GM21528 (cell line): ENCODE results near the gene RABL3.
"Not testable (repeated sequence)": the region's sequence is repeated elsewhere in the genome, so short reads cannot be mapped to it uniquely, and the experiment has no call there.

ENCODE experiments used
- ATAC-seq: cut with Tn5 transposase; IDR thresholded peaks from one replicate; pipeline ENCODE4 v1.9.1; 2021; ENCODE audit warnings: mild to moderate bottlenecking, moderate library complexity; ENCODE audit not compliant: unreplicated experiment, low FRiP score

Gene RABL3, protein sequence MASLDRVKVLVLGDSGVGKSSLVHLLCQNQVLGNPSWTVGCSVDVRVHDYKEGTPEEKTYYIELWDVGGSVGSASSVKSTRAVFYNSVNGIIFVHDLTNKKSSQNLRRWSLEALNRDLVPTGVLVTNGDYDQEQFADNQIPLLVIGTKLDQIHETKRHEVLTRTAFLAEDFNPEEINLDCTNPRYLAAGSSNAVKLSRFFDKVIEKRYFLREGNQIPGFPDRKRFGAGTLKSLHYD

DNA sequence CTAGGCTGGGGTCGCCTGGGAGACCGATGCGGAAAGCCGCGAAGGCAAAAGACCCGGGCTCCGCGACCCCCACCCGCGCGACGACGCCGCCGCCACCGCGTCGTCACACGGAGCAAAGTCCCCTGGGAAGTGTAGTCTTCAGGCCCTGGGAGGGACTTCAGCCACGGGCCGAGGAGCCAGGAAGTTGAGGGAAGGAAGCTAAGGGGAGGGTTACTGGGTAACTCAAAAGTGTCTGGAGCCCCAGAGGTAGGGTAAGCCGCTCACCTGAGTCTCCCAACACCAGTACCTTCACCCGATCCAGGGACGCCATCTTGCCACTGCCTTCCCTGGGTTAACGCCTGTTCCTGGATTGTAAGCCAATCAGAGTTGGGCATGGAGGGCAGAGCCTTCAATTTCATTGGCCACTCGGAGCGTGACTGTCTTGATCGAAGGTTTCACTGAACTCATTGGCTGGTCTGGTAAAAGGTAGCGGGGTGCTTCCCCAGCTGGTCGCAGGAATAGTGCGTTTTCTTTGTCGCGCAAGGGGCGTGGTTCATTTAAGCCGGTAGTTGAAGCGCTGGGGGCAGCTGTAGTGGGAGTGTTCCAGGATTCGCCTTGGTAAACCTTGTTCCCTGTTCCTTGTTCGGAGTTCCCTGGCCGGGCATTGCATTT lies at the start of gene RABL3, which contains the start of gene GTF2E1:
Gene RABL3, minus strand, starts transcription at position 319 of the 651 bp plus-strand sequence. Its CDS starts 9 bp downstream, at position 310.
Gene GTF2E1, plus strand, starts transcription at position 547 of the 651 bp plus-strand sequence. CDS start 7,809 bp downstream, outside the sequence.
- ATAC-seq, result peak; percentile 99

DNA sequence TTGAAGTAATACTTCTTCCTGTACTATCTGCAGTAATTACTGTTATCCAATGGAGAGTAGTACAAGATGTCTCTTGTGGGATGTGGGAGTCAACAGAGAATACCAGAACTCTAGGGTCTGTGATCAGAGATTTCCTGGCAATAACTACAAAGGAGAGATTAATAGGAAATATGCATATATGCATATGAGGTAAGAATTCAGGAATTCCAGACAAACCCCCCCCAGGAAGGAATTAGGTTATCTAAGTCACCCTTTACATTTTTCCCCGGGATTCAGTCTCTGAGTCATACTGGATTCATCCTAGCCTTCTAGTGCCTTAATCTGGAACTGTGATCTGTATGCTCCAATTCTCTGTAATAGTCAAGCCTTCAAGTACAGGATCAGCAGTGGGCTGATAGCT lies 49.6 kb upstream of the RABL3 start:
- ATAC-seq, result no peak

DNA sequence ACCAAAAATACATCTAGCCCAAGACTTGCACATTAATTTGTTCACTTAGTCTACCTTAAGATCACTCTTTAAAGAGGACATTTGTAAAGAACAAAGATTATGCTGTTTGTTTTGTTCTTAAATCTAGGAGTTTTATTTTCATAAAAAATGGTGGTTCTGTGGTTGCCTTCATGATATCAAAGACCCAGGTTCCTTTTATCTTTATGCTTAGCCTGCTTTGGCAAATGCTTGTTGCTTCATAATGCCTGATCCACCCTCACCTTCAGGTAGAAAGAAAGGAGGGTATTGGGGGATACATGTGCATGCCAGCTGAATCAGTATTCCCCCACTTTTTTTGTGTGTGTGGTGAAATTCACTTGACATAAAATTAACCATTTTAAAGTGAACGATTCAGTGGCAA lies 48.7 kb upstream of the RABL3 start:
- ATAC-seq, result no peak

DNA sequence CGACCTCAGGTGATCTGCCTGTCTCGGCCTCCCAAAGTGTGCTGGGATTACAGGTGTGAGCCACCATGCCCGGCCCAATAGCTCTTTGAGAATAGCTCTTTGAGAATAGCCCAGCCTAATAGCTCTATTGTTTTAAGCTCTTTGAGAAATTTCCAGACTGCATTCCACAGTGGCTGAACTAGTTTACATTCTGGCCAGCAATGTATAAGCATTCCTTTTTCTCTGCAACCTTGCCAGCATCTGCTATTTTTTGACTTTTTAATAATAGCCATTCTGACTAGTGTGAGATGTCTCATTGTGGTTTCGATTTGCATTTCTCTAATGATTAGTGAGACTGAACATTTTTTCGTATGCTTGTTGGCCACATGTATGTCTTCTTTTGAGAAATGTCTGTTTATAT lies 43.5 kb upstream of the RABL3 start:
- ATAC-seq, result peak; percentile 57

DNA sequence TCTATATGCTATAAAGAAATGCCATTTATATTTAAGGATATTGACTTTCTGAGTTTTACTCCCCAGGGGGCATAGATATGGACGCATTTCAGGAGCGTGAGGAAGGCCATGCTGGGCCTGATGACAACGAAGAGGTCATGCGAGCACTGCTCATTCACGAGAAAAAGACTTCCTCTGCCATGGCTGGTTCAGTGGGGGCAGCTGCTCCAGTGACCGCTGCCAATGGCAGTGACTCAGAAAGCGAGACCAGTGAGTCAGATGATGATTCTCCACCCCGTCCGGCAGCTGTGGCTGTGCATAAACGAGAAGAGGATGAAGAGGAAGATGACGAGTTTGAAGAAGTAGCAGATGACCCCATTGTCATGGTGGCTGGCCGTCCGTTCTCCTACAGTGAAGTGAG lies 38.7 kb upstream of the RABL3 start:
- ATAC-seq, result peak; percentile 92

DNA sequence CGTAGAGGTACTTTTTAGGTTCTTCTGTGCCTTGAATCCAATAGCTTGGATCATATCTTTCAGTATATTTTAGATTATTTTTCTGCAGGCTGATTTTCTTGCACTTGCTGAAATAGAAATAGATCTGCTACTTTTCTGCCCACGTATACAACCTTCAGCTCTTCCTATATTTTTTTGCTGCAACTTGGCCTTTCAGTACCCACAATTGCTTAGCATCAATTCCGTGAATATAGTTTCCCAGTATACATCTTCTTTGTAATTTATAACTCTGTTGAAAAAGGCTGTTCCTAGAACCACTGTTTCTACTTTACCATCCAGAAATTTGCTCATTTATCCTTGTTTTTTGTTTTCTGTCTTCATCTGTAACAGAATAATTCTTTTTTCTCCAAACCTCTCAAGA lies 36.5 kb upstream of the RABL3 start:
- no peak for ATAC-seq

DNA sequence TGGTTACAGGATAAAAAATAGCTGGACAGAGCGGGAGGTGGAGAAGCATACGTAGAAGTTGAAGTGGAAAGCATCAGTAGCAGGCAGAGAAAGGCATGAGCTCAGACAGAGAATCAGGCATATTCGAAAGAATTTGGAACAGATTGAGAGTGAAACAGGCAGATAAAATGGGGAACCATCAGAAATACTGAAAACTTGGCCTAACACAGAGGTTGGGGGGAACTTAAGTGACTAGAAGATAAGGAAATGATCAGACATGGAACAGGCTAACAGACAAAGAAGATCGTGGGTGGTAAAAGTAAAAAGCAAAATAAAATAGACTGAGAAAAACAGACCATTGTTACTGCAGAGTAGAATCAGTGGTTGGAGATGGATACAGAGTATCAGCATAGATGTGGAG lies 33.1 kb upstream of the RABL3 start:
- no peak for ATAC-seq

DNA sequence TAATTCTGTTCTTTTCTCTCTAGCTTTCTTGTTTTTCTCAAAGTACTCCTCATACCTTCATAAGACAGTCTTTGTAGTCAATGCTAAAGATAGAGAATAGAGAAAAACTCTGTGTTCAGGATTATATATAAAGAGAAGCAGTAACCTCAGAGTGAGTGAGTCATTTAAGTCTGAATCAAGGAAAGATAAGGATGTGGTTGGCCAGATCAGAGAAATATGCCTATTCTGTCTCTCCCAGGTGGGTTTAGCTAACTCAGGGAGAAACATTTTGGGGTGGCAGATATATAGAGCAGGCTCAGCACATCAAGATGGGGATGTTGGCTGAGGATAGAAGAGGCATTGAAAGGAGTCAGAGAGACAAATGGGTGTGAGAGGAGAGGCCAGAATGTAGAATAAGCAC lies 31.6 kb upstream of the RABL3 start:
- peak; percentile 82 for ATAC-seq

DNA sequence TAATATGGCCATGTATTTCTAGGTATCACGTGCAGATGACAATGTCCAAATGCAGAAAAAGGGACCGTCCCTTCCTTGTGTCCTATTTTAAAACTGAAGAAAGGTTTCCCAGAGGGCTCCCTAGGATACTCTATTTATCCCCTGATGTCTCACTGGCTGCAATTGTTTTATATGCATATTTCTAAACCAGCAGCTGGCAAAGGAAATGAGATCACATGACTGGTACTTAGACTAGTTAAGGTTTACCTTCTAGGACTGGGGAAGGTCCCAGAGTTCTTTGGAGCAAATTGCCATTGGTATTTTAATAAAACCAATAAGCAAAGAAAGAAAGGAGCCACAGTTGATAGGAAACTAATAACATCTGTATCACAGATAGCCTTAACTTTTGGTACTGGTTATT lies 29.8 kb upstream of the RABL3 start:
- no peak for ATAC-seq

DNA sequence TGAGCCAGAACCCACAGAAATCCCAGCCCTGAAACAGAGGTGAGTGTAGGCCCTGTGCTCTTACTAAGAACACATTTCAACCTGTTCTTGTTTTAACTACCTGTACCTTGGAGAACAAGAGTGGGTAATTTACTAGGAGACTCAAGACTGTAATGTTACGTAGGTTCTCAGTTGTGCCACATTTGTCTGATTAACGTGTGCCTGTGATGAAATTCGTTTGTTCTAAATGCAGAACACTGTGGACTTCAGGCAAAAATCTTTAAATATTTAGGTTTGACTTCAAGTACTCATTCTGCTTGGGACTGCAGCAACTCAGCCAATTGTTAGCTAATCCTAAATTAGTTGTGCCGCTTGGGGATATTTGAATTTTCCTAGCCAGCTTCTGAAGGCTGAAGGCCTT lies 28.6 kb upstream of the RABL3 start:
- ATAC-seq, result no peak

DNA sequence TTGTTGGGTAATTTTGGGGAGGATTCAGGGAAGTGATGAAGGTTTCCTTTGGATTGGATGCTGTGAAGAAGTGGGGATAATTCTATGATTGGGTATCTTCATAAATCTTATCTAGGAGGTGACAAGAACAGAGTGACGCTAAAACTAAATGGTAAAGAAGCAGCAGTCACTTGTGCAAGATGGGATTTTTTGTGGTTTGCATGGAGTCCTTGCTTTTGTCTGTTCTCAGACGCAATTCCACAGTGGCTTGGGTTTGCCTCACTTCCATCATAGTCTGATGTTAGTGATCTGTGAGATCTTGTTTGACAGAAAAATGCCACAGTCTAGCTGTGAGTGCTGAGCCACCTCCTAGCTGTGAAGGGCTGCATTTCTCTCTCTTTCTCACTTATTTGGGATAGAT lies 27.1 kb upstream of the RABL3 start:
- no peak for ATAC-seq

DNA sequence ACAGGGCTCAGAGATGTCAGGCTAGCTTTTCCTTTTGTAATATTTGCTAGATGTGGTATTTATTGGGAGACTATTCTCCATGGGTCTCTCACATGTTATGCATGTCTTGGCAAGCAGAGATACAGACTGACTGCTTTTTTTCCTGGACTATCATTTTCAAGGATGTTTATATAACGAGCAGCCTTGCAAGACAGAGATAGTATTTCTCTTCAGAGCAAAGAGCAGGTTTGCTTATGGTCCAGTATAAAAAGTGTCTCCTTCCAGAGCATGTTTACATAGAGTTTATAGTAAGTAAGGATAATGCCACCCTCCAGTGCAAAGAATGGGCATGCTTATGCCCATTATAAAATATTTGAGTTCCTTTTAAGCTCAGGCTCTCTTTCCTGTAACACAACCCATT lies 24.8 kb upstream of the RABL3 start:
- ATAC-seq, result no peak

DNA sequence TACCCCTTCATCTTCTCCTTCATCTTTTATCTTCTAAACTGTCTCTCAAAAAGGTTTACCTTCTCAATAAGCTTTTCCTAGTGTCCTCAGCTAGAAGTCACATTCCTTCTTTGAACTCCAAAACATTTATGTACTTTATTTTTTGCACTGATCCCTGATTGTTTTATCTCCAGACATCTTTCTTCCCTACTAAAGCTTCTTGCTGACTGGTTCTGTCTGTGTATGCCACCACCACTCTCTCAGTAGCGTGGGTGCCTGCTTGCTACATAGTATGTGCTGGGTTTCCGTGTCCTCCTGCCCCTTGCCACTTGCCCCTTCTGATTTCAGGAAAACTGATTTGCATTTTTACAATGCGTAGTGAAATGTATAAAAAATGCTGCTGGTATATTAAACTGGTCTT lies 24.3 kb upstream of the RABL3 start:
- no peak for ATAC-seq

DNA sequence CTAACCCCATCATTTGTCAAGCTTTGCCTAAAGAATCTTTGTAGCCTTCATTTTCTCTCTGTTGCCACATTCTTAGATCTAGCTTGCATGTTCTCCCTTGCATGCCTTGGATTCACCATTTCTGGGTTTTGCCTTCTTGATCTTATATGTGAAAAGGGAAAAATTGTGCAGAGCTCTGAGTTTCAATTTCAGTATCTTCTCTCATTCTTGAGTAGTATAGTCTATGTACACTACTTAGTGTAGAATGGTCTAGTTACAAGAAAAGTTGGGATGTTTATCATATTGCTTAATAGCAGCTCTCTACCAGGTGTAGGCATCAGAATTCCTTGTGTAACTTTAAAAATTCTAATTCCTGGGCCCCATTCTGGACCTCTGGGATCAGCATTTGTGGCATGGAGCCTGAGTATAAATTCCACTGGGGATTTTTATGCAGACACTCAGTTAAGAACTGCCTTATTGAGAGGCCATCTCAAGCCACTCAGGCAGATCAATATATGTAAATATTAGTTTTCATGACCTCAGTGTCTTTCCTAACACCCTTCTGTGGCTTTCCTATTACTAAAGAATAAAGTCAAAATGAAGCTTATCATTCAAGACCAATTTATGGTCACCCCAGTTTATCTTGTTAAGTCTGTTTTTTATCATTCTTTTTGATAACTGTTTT lies 23.6 kb upstream of the RABL3 start:
- peak; percentile 72 for ATAC-seq

DNA sequence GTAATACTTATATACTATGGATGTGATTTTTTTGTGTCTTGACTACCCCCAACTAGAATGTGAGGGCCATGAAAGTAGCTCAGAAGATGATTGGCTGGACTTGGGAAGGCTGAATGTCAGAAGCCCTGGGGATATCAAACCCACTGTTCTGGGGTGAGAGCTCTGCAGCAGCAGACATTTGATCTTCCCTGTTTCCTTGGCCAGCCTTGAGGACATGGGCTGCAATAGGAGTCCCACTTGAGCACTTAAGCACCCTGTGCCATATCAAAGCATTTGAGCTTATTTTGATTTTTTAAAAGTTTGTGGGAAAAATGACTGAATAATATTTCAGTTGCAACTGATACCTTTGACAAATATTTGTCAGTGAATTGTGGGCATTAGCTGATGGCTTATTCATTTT lies 21.9 kb upstream of the RABL3 start:
- no peak for ATAC-seq

DNA sequence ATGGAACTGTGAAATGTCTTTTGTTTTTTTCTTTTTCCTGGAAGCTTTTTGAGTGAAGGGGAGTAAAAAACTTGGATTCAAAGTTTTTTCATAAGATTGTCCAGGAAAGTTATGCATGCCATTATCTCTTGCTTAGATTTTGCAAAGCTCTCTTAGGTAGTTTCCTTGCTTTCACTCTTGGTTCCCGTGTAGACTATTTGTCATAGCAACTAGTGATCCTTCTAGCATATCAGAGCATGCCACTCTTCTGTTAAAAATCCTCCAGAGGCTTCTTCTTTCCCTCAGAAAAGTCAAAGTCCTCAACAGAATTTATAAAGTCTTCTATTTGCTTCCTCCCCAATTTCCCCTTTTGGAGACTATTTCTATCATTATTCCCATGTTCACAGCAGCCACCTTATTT lies 21.3 kb upstream of the RABL3 start:
- ATAC-seq, result peak; percentile 68

DNA sequence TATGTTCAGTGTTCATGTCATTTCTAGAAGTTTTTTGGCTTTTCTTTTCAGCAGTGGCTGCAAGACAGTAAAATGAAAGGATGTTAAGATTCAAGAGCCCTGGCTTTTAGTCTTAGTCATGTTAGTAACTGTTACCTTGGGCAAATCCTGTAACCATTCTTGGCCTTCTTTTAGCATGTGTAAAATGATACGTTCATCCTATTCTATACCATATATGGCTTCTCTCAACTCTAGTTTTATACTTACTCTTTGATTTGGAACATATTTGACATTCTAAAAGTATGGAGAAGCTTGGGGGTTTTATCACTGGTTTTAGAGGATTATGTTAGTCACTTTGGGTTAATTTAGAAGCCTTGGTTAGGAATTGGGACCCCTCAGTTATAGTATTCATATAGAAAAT lies 20.3 kb upstream of the RABL3 start:
- ATAC-seq, result no peak

DNA sequence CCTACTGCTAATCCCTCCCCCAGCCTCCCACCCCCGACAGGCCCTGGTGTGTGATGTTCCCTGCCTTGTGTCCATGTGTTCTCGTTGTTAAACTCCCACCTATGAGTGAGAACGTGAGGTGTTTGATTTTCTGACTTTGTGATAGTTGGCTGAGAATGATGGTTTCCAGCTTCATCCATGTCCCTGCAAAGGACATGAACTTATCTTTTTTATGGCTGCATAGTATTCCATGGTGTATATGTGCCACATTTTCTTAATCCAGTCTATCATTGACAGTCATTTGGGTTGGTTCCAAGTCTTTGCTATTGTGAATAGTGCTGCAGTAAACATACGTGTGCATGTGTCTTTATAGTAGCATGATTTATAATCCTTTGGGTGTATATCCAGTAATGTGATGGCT lies 16.2 kb upstream of the RABL3 start:
- ATAC-seq, result not testable (repeated sequence)

DNA sequence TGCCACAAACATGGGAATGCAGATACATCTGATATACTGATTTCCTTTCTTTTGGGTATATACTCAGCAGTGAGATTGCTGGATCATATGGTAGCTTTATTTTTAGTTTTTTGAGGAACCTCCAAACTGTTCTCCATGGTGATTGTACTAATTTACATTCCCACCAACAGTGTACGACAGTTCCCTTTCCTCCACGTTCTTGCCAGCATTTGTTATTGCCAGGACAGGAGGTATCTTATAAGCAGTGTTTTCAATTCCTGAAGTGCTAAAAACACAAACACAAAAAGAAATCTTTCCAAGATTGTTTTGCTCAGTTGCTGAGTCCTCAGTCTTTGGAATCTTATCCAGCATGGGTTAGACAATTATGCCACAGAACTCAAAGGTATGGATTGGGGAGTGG lies 13.7 kb upstream of the RABL3 start:
- ATAC-seq, result no peak

DNA sequence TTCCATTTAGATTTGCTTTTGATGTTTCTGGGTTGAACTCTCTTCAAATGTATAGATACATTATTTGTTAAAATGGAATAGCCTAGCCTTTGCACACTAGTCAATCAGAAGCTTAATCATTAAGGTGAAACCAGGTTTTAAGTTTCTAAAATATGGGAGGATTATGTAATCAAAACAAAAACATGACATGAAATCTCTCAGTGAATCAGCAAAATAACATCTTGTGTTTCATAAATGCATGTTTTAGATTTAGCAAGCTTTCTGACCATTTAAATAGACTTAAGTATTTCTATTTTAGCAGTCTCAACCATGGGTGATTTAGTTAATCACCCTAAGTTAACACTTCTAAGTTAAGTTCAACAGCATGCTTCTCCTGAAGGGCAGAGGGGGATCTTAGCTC lies 11.5 kb upstream of the RABL3 start:
- no peak for ATAC-seq

DNA sequence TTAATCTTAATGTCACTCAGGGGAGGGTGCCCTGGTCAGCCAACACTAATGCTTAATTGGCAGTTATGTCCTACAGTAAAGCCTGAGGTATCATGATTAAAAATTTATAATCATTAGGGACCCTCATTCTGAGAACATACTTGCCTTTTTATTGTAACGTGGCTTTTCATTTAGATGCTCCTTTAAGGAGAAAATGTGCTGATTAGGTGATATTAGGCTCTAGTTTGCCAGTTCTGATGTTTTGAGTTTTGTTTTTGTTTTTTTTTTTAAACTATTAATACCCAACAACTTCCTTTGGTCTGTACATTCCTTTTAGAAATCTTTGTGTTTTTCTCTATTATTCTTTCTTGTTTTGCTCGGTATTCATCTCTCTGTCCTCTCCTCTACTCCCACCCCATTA lies 10.5 kb upstream of the RABL3 start:
- no peak for ATAC-seq

DNA sequence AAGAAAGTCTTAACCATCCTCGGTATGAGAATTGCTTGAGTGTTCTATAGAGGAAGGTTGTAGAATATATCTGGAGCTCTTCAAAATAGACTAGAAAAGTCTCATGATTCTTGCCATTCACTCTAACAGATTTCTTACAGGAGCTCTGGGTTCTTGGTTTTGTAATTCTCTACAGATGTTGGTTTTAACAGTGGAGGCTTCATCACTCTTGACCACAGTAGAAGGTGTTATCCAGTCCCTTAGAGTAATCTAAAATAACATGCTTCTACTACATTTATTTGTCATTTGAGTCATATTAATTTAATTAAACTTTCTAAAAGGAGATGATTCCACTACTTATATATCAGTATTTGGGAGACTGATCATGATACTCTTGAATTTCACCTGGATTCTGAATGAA lies 9.9 kb upstream of the RABL3 start:
- no peak for ATAC-seq
